NCI-H1048 (cell line): ENCODE measurements around the gene OR7C1.
"Not testable (repeated sequence)": the region's sequence is repeated elsewhere in the genome, so short reads cannot be mapped to it uniquely, and the experiment has no call there.

Experiments used
- DNase-seq: peaks from one replicate; lab custom pipeline; 2025; lab: John Stamatoyannopoulos, UW

Gene OR7C1

GRCh38 chr19:14784730-14785101 lies 50.3 kb downstream of the OR7C1 start:
- DNase-seq = not testable (repeated sequence)

DNA sequence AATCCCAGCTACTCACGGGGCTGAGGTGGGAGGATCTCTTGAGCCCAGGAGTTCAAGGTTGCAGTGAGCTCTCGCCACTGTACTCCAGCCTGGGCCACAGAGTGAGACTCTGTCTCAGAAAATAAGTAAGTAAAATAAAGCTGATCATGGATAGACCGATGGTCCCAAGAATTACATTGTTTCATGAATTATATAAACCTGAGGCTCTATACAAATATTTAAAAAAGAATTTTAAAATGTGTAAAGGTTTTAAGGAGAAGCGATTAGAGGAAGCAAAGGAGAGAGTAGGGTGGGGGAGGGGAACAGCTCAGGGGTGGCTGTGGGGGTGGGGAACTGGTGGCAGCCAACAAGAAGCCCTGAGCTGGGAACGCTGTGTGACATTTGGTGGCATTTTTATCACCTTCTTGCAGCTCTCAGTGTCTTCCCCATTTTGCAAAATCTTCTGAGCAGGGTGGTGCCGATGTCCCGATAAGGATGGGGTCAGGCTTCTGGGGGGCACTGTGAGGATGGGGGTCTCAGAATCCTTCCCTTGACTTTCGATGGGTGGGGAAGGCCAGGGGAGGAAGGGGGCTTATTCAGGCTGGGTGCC lies 51.5 kb downstream of the OR7C1 start:
- not testable (repeated sequence) for DNase-seq

- no peak for DNase-seq
Observed at GRCh38 chr19:14782626-14783409, 52.2 kb downstream of the OR7C1 start.

DNA sequence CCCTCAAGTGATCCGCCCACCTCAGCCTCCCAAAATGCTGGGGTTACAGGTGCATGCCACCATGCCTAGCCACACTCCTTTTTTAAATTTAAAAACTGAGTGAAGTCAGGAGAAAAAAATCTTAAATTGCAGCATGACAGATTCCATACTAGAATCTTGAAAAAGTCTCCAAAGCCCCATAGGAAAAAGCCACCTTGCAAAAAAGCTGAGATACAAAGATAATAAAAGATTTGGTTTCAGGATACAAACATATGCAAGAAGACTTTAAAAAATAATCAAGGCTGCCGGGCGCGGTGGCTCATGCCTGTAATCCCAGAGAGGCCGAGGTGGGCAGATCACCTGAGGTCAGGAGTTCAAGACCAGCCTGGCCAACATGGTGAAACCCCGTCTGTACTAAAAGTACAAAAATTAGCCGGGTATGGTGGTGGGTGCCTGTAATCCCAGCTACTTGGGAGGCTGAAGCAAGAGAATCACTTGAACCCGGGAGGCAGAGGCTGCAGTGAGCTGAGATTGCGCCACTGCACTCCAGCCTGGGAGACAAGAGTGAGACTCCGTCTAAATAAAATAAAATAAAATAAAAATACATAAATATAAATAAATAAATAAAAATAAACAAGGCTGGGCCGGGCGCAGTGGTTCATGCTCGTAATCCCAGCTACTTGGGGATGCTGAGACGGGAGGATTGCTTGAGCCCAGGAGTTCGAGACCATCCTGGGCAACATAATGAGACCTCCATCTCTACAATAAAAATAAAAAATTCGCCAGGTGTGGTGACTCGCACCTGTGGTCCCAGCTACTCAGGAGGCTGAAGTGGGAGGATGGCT lies 53.1 kb downstream of the OR7C1 start:
- DNase-seq = not testable (repeated sequence)

GRCh38 chr19:14780622-14781225 lies 54.3 kb downstream of the OR7C1 start:
- DNase-seq = not testable (repeated sequence)

- DNase-seq = no peak
Observed at GRCh38 chr19:14779151-14779550, 55.8 kb downstream of the OR7C1 start.

GRCh38 chr19:14778110-14778845 lies 56.7 kb downstream of the OR7C1 start, which contains the start of gene ADGRE2:
Gene ADGRE2 (minus strand): TSS chr19:14778560. CDS start chr19:14776756, 1,804 bp downstream.
- DNase-seq = not testable (repeated sequence)

DNA sequence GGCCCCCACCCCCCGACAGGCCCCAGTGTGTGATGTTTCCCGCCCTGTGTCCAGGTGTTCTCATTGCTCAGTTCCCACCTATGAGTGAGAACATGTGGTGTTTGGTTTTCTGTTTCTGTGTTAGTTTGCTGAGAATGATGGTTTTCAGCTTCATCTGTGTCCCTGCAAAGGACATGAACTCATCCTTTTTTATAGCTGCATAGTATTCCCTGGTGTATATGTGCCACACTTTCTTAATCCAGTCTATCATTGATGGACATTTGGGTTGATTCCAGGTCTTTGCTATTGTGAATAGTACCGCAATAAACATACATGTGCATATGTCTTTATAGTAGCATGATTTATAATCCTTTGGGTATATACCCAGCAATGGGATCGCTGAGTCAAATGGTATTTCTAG lies 57.3 kb downstream of the OR7C1 start:
- not testable (repeated sequence) for DNase-seq

DNA sequence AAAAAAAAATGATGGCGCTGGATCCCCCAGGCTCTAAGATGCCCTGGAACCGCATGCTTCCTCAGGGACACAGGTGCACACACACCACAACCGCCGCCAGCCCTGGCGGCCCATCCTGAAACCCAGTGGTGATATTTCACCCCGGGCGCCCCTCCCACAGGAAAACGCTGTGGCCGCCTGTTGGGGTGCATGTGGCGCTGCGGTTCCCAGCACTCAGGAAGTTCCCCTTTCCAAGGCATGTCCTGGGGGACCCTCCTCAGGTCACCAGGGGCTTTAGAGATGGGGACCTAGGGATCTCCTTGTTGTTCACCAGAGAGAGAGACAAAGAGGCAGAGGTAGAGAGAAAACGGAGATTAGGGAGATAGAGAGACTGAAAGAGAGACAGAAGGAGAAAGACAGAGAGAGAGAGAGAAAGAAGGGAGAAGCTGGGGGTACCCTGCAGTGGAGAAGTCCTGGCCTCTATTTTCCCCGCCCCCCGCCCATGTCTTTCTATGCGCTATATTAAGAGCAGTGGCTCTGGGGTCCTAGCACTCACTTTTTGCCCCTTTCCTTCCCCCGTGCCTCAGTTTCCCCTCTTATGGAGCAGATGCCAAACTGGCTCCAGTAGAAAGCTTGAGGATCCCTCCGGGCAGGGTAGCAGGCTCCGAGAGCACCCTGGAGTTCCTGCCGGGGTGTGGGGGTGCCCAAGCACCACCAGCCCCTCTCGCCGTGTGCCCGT lies 59.0 kb downstream of the OR7C1 start:
- no peak for DNase-seq

GRCh38 chr19:14775326-14775725 lies 59.7 kb downstream of the OR7C1 start:
- not testable (repeated sequence) for DNase-seq

DNA sequence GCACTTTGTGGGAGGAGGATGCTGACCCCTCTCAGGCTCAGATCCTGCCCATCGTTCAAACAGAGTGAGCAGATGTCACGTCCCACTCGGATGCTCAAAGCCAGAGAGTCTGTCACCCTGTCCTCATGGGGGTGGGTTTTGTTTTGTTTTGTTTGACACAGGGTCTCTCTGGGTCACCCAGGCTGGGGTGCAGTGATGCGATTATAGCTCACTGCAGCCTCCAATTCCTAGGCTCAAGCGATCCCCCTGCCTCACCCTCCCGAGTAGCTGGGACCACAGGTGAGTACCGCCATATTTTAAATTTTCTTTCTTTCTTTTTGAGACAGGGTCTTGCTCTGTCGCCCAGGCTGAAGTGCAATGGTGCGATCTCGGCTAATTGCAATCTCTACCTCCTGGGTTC lies 60.6 kb downstream of the OR7C1 start:
- no peak for DNase-seq

GRCh38 chr19:14773722-14774121 lies 61.3 kb downstream of the OR7C1 start:
- not testable (repeated sequence) for DNase-seq

GRCh38 chr19:14772995-14773394 lies 62.0 kb downstream of the OR7C1 start:
- DNase-seq = no peak

DNA sequence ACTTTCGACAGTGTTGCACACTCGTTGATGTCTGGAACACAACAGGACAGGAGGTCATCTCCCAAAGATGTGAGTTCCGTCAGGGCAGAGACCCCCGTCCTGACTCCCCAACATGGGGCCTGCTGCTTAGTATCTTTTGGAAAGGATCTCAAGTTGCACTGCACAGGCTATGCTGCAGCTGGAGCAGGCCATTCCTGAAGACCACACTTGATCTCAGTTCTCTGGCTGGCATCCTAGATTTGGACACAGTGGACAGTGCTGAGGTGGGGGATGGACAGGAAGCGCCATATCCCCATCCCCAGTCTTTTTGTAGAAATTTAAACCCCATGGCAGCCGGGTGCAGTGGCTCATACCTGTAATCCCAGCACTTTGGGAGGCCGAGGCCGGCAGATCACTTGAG lies 62.5 kb downstream of the OR7C1 start:
- DNase-seq = no peak

DNA sequence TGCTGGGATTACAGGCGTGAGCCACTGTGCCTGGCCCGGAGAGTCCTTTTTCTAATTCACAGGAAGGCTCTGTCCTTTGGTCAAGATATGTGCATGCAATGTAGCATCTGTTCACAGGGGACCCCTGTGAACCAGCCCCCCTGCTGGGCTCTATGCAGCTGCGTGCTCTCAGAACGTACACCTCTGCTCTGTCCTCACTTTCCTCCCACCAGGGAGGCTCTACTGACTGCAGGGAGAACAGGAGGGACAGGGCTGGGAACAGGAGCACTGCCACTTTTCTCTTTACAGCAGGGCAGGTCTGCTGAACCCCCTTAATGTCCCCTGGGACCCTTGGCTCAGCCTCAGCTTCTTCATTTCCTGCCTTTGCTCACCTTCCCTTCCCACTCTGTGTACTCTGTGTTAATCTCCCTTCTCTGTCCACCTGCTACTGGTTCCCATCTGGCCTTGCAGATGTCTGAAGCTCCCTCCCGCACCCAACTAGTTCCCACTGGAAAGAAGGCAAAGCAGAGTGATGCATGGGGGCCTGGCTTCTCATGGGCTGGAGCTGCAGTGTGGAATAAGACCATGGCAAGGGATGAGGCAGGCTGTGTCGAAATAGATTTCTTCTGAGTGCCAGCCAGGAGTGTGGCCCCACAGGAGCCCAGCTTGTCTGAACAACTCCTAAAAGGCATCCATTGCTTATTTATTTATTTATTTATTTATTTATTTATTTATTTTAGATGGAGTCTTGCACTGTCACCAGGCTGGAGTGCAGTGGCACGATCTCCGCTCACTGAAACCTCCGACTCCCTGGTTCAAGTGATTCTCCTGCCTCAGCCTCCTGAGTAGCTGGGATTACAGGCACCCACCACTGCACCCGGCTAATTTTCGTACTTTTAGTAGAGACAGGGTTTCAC lies 63.8 kb downstream of the OR7C1 start:
- no peak for DNase-seq

GRCh38 chr19:14770136-14770535 lies 64.8 kb downstream of the OR7C1 start:
- no peak for DNase-seq

- no peak for DNase-seq
Observed at GRCh38 chr19:14769201-14769600, 65.8 kb downstream of the OR7C1 start.

DNA sequence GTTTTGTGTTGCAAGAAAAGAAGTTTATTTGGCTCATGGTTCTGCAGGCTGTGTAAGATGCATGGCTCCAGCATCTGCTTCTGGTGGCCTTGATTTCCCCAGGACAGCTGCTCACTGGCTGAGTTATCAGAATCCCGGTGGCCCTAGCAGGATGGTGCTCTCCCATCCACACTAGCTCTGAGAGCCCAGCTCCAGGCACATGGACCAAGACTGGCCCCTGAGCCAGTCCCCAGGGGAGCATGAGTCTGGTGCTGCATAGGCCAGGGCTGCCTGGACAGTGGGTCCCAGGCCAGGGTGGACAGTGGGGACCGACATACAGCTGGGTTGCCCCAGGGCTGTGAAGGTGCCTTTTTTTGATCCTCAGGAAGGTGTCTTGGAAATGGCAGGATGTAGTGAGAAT lies 67.0 kb downstream of the OR7C1 start:
- DNase-seq = no peak

DNA sequence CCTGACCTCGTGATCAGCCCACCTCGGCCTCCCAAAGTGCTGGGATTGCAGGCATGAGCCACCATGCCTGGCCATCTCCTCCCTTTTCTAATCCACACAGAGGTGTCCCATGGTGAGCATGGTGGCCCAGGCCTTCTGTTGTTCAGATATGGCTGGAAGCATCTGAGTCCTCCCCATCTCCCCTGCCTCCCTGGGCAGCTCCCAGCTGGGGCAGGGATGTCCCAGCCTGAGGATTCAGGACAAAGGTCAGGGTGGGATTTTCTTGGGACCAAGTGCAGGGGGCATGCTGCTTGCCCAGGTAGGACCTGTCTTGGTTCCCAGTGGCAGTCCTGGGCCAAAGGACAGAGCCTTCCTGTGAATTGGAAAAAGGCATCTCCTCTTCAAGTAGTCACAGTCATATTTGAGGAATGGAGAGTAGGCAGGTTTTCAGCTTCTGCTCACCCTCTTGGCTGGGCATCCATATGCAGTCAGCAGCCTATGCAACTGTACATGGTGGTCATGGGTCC lies 67.5 kb downstream of the OR7C1 start:
- no peak for DNase-seq

DNA sequence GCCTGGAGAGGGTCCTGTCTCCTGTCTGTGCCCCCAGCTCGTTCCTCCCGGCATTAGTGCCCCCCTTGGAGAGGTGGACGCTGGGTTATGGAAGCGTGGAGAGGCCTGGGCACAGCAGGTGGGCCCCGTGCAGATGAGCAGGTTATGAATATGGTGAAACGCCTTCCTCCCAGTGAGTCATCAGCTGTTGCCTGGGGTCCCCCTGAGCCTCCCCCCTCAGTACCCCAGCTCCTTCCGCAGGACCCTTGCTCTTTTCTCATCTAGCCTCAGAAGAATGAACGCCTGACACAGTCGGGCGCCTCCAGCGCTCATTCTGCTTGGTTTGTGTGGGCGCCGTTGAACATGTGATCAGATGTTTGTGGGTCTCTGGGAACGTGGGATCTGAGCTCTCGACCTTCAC lies 69.1 kb downstream of the OR7C1 start:
- not testable (repeated sequence) for DNase-seq
